ENCODE results near the gene WDR59. TPM values are rescaled to one million over a fixed set of nuclear protein-coding genes. Genes with fewer than 3 reads are reported as not detected.
A peak's percentile ranks its signal among the peaks of the same experiment; 100 is the strongest.

WDR59 gene
- total and polyA plus RNA-seq, 2 of the 4 experiments (the other 2 are of a cell fraction) = 29.4 to 44.6 TPM

DNA sequence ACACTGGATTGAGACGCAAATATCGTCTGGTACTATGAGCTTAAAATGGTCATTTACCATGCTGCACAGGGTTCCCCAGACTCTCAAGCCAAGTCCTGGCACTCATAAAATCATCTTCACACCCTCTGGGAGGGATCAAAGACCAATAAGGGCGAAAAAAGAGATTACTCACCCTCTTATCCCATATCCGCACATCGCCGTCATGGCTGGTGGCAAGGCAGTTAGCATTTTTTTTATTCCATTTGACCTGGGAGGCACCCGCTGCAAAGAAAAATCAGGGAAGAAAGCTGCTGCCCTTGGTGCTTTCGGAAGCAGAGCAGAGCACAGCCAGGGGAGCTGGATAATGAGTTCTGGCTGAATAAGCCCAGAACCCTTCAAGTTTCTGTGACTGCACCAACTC lies 42.4 kb downstream of the WDR59 start (continued):
- TF ChIP-seq, protein P1, sequence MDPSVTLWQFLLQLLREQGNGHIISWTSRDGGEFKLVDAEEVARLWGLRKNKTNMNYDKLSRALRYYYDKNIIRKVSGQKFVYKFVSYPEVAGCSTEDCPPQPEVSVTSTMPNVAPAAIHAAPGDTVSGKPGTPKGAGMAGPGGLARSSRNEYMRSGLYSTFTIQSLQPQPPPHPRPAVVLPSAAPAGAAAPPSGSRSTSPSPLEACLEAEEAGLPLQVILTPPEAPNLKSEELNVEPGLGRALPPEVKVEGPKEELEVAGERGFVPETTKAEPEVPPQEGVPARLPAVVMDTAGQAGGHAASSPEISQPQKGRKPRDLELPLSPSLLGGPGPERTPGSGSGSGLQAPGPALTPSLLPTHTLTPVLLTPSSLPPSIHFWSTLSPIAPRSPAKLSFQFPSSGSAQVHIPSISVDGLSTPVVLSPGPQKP (IDR thresholded peaks at IDR 0.05; ENCODE audit: borderline replicate concordance, low read depth, low read length) = no peak
- TF ChIP-seq MAFK (IDR thresholded peaks at IDR 0.05; ENCODE audit: low read depth, low read length) = no peak

DNA sequence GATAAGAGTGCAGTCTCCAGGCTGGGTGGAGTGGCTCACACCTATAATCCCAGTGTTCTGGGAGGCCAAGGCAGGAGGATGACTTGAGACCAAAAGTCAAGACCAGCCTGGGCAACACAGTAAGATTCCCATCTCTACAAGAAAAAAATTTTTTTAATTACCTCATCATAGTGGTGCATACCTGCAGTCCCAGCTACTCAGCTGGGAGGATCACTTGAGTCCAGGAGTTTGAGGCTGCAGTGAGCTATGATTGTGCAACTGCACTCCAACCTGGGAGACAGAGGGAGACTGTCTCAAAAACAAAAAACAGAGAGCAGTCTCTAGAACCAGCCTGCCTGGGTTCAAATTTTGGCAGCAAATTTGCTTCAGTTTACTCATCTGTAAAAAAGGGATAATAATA lies 45.2 kb downstream of the WDR59 start:
- H3K27me3 ChIP-seq (ENCODE audit: control insufficient read depth, insufficient read depth, low read length) = no peaks in the 10 kb centered on the region
- H2BK120ac ChIP-seq (ENCODE audit: low read depth, low read length) = no peak overlapping the region
- H2AFZ ChIP-seq (replicated peaks; ENCODE audit: low read length, poor library complexity) = no peak overlapping the region
- H2BK15ac ChIP-seq (ENCODE audit: low read depth, low read length) = no peak overlapping the region
- no peak for DNase-seq
- H4K5ac ChIP-seq (ENCODE audit: low read depth, low read length) = no peak overlapping the region
- H3K56ac ChIP-seq (ENCODE audit: extremely low read depth, insufficient read depth, low read length) = no peak overlapping the region
- ChIA-PET CTCF (no interaction called here), POLR2A (ENCODE audit: unreplicated experiment) (no interaction called here)
- in situ Hi-C loops (cut with MboI; ENCODE audit: low sequenced_read_pairs) (no loop called here), dilution Hi-C loops (cut with HindIII; ENCODE audit: low sequenced_read_pairs, unreplicated experiment) (no loop called here), intact Hi-C loops (cut with micrococcal nuclease) (no loop called here)
- H3K4me2 ChIP-seq (ENCODE audit: low read depth, low read length) = no peak overlapping the region
- ATAC-seq (ENCODE audit: low read depth) = no peak
- H2AK5ac ChIP-seq (ENCODE audit: low read depth, low read length) = no peak overlapping the region
- H3K14ac ChIP-seq (replicated peaks; ENCODE audit: low read depth, low read length) = no peak overlapping the region
- no peak overlapping the region for H4K91ac ChIP-seq (ENCODE audit: insufficient read depth, low read depth, low read length)
- no peak overlapping the region for H3K18ac ChIP-seq (ENCODE audit: low read depth, low read length)
- no peak overlapping the region for H3K9ac ChIP-seq (ENCODE audit: low read depth, low read length)
- H2BK5ac ChIP-seq (ENCODE audit: low read depth, low read length, poor library complexity, severe bottlenecking) = no peak overlapping the region
- no peak overlapping the region for H4K8ac ChIP-seq (ENCODE audit: low read depth in 2 of 2, low read length in 2 of 2)
- BruUV-seq (replicated peaks) = no TSS peak
- H3K23ac ChIP-seq (ENCODE audit: low read depth, low read length) = no peak overlapping the region
- peaks cover 11% of the 10 kb centered on the region for H4K20me1 ChIP-seq (ENCODE audit: insufficient read depth, low read length)
- no peaks in the 10 kb centered on the region for H3K9me3 ChIP-seq (ENCODE audit: control insufficient read depth, insufficient read depth, low read length)
- no peaks in the 10 kb centered on the region for H3K79me1 ChIP-seq (ENCODE audit: low read depth in 1 of 2, low read length in 2 of 2)
- TF ChIP-seq, protein P2, sequence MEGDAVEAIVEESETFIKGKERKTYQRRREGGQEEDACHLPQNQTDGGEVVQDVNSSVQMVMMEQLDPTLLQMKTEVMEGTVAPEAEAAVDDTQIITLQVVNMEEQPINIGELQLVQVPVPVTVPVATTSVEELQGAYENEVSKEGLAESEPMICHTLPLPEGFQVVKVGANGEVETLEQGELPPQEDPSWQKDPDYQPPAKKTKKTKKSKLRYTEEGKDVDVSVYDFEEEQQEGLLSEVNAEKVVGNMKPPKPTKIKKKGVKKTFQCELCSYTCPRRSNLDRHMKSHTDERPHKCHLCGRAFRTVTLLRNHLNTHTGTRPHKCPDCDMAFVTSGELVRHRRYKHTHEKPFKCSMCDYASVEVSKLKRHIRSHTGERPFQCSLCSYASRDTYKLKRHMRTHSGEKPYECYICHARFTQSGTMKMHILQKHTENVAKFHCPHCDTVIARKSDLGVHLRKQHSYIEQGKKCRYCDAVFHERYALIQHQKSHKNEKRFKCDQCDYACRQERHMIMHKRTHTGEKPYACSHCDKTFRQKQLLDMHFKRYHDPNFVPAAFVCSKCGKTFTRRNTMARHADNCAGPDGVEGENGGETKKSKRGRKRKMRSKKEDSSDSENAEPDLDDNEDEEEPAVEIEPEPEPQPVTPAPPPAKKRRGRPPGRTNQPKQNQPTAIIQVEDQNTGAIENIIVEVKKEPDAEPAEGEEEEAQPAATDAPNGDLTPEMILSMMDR (conservative IDR thresholded peaks at IDR 0.05; ENCODE audit: low read depth, low read length) = no peak
- TF ChIP-seq MAZ (IDR thresholded peaks at IDR 0.05; ENCODE audit: borderline replicate concordance, low read depth, low read length) (no peak), MAFK (IDR thresholded peaks at IDR 0.05; ENCODE audit: low read depth, low read length) (no peak), RCOR1 (IDR thresholded peaks at IDR 0.05; ENCODE audit: insufficient replicate concordance, low read length) (no peak), NFE2L2 (IDR thresholded peaks at IDR 0.05; ENCODE audit: low read depth, low read length) (no peak), CEBPB (IDR thresholded peaks at IDR 0.05; ENCODE audit: low read depth, low read length) (0 out of 2 replicates have a peak, but pooled peaks have one; percentile 28), RAD21 (IDR thresholded peaks at IDR 0.05; ENCODE audit: low read length) (no peak)
- TF ChIP-seq, protein P1 (IDR thresholded peaks at IDR 0.05; ENCODE audit: borderline replicate concordance, low read depth, low read length) = no peak
- TF ChIP-seq, protein P3, sequence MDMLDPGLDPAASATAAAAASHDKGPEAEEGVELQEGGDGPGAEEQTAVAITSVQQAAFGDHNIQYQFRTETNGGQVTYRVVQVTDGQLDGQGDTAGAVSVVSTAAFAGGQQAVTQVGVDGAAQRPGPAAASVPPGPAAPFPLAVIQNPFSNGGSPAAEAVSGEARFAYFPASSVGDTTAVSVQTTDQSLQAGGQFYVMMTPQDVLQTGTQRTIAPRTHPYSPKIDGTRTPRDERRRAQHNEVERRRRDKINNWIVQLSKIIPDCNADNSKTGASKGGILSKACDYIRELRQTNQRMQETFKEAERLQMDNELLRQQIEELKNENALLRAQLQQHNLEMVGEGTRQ (IDR thresholded peaks at IDR 0.05; ENCODE audit: low read depth, low read length) = no peak
- no peak overlapping the region for H3K4me3 ChIP-seq (ENCODE audit: insufficient read depth, low read depth, low read length)
- H3K36me3 ChIP-seq (ENCODE audit: control insufficient read depth, insufficient read depth, low read length) = peaks cover 36% of the 10 kb centered on the region
- no peak overlapping the region for H2AK9ac ChIP-seq (replicated peaks; ENCODE audit: low read depth, low read length, poor library complexity)
- peaks cover 2% of the 10 kb centered on the region; the same call in 1 of the 2 replicates for H3K4me1 ChIP-seq (ENCODE audit: control insufficient read depth, insufficient read depth, low read length)
- no peak overlapping the region for H3K27ac ChIP-seq (ENCODE audit: insufficient read depth, low read length)
- no peak overlapping the region for H2BK20ac ChIP-seq (ENCODE audit: low read depth, low read length)
- no peak overlapping the region for H3K4ac ChIP-seq (ENCODE audit: low read depth, low read length)
- H3K9me1 ChIP-seq (ENCODE audit: insufficient read depth, low read length) = peaks cover 13% of the 10 kb centered on the region

Measured in IMR-90 (cell line).